Measurements from ENCODE around the gene ZNF627.

The ZNF627 gene

DNA sequence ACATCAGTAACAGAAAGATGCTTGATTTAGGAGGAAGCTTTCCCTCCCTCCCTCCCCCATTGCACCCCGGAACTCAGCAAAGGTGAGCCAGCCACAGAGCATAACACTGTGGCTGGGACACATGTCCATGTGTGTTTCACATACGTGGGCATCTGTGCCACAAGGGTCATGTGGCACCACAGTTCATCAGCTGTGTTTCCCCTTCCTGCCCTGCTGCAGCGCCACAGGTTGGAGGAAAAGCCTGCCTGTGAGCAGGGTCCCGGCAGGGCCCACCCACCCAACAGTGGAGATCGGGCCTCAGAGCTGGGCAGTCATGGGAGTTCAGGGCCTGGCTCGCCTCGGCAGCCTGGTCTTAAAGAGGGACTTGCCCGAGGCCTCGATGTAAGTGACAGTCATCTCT lies 22.6 kb upstream of the ZNF627 start:
- no peak for DNase-seq
- Mint-ChIP-seq H3K27ac (no peak overlapping the region), H3K36me3 (ENCODE audit: low read depth) (no peaks in the 10 kb centered on the region), H3K4me1 (peaks cover 16% of the 10 kb centered on the region), H3K9me3 (no peaks in the 10 kb centered on the region), H3K4me3 (no peak overlapping the region), H3K27me3 (ENCODE audit: low read depth, poor library complexity) (peaks cover 26% of the 10 kb centered on the region)
- TF ChIP-seq, protein P1, sequence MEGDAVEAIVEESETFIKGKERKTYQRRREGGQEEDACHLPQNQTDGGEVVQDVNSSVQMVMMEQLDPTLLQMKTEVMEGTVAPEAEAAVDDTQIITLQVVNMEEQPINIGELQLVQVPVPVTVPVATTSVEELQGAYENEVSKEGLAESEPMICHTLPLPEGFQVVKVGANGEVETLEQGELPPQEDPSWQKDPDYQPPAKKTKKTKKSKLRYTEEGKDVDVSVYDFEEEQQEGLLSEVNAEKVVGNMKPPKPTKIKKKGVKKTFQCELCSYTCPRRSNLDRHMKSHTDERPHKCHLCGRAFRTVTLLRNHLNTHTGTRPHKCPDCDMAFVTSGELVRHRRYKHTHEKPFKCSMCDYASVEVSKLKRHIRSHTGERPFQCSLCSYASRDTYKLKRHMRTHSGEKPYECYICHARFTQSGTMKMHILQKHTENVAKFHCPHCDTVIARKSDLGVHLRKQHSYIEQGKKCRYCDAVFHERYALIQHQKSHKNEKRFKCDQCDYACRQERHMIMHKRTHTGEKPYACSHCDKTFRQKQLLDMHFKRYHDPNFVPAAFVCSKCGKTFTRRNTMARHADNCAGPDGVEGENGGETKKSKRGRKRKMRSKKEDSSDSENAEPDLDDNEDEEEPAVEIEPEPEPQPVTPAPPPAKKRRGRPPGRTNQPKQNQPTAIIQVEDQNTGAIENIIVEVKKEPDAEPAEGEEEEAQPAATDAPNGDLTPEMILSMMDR (IDR thresholded peaks at IDR 0.05): no peak

GRCh38 chr19:11576227-11576626 lies 21.1 kb upstream of the ZNF627 start:
- Mint-ChIP-seq H3K9me3 (no peaks in the 10 kb centered on the region), H3K36me3 (ENCODE audit: low read depth) (no peaks in the 10 kb centered on the region), H3K27ac (no peak overlapping the region), H3K27me3 (ENCODE audit: low read depth, poor library complexity) (peaks cover 42% of the 10 kb centered on the region), H3K4me3 (no peak overlapping the region), H3K4me1 (peaks cover 21% of the 10 kb centered on the region)
- no peak for DNase-seq
- TF ChIP-seq, protein P1 (IDR thresholded peaks at IDR 0.05): no peak

DNA sequence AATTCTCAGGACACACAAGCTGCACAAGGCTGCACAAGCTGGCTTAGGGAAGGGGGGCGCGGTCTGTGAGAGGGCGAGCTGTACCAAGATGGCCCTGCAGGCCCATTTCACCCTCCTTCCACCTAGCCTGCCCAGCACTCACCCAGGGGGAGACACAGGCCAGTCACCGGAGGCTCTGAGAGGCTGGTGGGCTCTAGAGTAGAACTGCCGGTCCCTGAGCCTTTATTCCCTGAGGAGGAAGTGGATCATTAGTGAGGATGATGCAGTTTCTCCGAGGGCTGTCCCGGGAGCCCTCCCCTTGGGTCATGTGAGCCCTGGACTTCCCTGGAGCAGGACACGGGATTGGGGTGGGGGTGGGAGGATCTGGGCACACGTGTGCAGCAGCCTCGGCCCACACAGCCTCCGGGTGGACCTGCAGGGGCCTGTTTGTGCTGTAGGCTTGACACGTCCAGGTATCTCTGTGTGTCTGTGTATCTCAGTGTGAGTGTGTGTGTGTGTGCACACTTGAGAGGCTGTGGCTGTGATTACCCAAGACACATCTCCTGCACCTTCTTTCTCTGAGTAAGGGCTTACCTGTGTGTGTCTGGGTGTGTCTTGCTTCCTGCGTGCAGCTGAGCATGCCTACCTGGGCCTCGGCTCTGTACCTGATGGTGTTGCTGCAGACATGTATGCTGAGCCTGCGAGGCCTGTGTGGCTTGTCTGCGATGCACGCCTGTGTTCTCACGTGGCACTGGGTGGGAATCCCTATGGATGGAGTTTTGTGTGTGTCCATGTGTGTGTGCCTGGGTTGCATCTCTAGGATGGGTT lies 19.6 kb upstream of the ZNF627 start, which contains the start of gene ACP5:
Gene ACP5, minus strand, starts transcription at position 195 of the 807 bp plus-strand sequence. CDS start 328 bp downstream, outside the sequence.
- Mint-ChIP-seq H3K36me3 (ENCODE audit: low read depth) (no peaks in the 10 kb centered on the region), H3K27ac (no peak within 1 kb of the TSS), H3K4me3 (peak within 1 kb of the TSS; percentile 44), H3K9me3 (no peaks in the 10 kb centered on the region), H3K27me3 (ENCODE audit: low read depth, poor library complexity) (peaks cover 56% of the 10 kb centered on the region), H3K4me1 (peaks cover 30% of the 10 kb centered on the region)
- TF ChIP-seq, protein P1 (IDR thresholded peaks at IDR 0.05): no peak
- DNase-seq: no peak

GRCh38 chr19:11578258-11579142 lies 18.8 kb upstream of the ZNF627 start:
- Mint-ChIP-seq H3K27ac (no peak overlapping the region), H3K9me3 (no peaks in the 10 kb centered on the region), H3K4me1 (peaks cover 30% of the 10 kb centered on the region), H3K36me3 (ENCODE audit: low read depth) (no peaks in the 10 kb centered on the region), H3K27me3 (ENCODE audit: low read depth, poor library complexity) (peaks cover 62% of the 10 kb centered on the region), H3K4me3 (peak overlapping the region; percentile 44)
- DNase-seq: peak; percentile 29
- TF ChIP-seq, protein P1 (IDR thresholded peaks at IDR 0.05): no peak

DNA sequence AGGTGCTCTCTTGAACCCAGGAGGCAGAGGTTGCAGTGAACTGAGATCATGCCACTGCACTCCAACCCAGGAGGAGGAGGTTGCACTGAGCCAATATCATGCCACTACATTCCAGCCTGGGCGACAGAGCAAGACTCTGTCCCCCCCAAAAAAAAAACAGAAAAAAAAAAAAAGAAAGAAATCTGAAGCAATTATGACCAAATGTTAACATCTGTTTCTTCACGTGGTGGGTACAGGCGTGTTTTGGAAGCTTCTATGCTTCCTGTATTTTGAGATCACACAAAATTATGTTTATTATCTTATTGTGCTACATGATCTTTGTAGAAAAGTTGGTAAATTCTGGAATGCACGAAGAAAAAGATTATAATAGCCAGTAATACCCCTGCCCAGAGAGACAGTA lies 17.2 kb upstream of the ZNF627 start:
- H3K4me1 Mint-ChIP-seq: peaks cover 30% of the 10 kb centered on the region

More for the DNA sequence above, 17.2 kb upstream of the ZNF627 start:
- Mint-ChIP-seq H3K27ac (no peak overlapping the region), H3K9me3 (no peaks in the 10 kb centered on the region), H3K36me3 (ENCODE audit: low read depth) (no peaks in the 10 kb centered on the region), H3K4me3 (no peak overlapping the region), H3K27me3 (ENCODE audit: low read depth, poor library complexity) (peaks cover 74% of the 10 kb centered on the region)
- TF ChIP-seq, protein P1 (IDR thresholded peaks at IDR 0.05): no peak
- DNase-seq: no peak
